SK-N-SH (cell line): ENCODE results near the gene WWC2. TPM values are rescaled to one million over a fixed set of nuclear protein-coding genes. Genes with fewer than 3 reads are reported as not detected.

Experiments used
- CTCF ChIA-PET: fragments of 300-600, 350-600 bp; formaldehyde crosslinking; extraction: SDS; loops from one replicate; lab custom pipeline; 2021; lab: Yijun Ruan, JAX
- POLR2A ChIA-PET: fragments of 350-600 bp; sonication (Branson Sonifier 250); formaldehyde crosslinking; extraction: SDS; loops from one replicate; lab custom pipeline; 2020; ENCODE audit warnings: antibody characterized with exemption, inconsistent platforms; lab: Yijun Ruan, JAX
- DNase-seq: peaks from one replicate; pipeline ENCODE4 v3.0.0; 2012
- H2AFZ ChIP-seq: fragments of 200-600 bp; sonication (generic); 2 replicates; pipeline ENCODE4 v1.8.1; 2016; ENCODE audit warnings: antibody characterized with exemption, mild to moderate bottlenecking, low read depth
- H3F3A ChIP-seq: fragments of 200-600 bp; sonication (generic); replicated peaks from 2 replicates; pipeline ENCODE3; 2016; ENCODE audit warnings: antibody characterized with exemption, mild to moderate bottlenecking; ENCODE audit not compliant: insufficient read depth
- H3K27ac ChIP-seq, 2 experiments: fragments of 200-500 bp in 1 of 2; fragments of 200-600 bp in 1 of 2; sonication (Bioruptor generic) in 1 of 2; sonication (generic), shearing (Covaris generic) in 1 of 2; 2 replicates each; pipeline versions ENCODE4 v1.5.1 to v1.6.1; 2014 to 2016; ENCODE audit warnings: low read depth in 2 of 2, inconsistent platforms in 1 of 2, low read length in 1 of 2, mild to moderate bottlenecking in 1 of 2, mixed read lengths in 1 of 2
- H3K27me3 ChIP-seq: fragments of 200-600 bp; sonication (generic), shearing (Covaris generic); 2 replicates; pipeline ENCODE4 v1.6.1; 2016; ENCODE audit warnings: mixed run types; ENCODE audit not compliant: insufficient read depth
- H3K36me3 ChIP-seq, 2 experiments: fragments of 200-500 bp in 1 of 2; fragments of 200-600 bp in 1 of 2; sonication (Bioruptor generic) in 1 of 2; sonication (generic) in 1 of 2; replicated peaks in 1 of 2; 2 replicates each; pipeline versions ENCODE3 to v1.5.1; 2014 to 2016; ENCODE audit warnings: low read length in 1 of 2, mild to moderate bottlenecking in 1 of 2; ENCODE audit not compliant: insufficient read depth in 2 of 2, control insufficient read depth in 1 of 2
- H3K4me1 ChIP-seq, 2 experiments: fragments of 200-500 bp in 1 of 2; fragments of 200-600 bp in 1 of 2; sonication (Bioruptor generic) in 1 of 2; sonication (generic), shearing (Covaris generic) in 1 of 2; 2 replicates each; pipeline versions ENCODE4 v1.5.1 to v1.6.1; 2014 to 2016; ENCODE audit warnings: low read depth in 1 of 2, low read length in 1 of 2, mixed run types in 1 of 2; ENCODE audit not compliant: insufficient read depth in 2 of 2, control insufficient read depth in 1 of 2
- H3K4me2 ChIP-seq: fragments of 200-600 bp; sonication (generic), shearing (Covaris generic); 2 replicates; pipeline ENCODE4 v1.6.1; 2017; ENCODE audit warnings: mixed run types
- H3K4me3 ChIP-seq, 2 experiments: fragments of 200-500 bp in 1 of 2; fragments of 200-600 bp in 1 of 2; sonication (Bioruptor generic) in 1 of 2; sonication (generic), shearing (Covaris generic) in 1 of 2; 2 replicates each; pipeline versions ENCODE4 v1.5.1 to v1.8.1; 2014 to 2016; ENCODE audit warnings: low read depth in 2 of 2, inconsistent platforms in 1 of 2, low read length in 1 of 2, mild to moderate bottlenecking in 1 of 2, mixed read lengths in 1 of 2, moderate library complexity in 1 of 2
- H3K79me2 ChIP-seq: fragments of 200-600 bp; sonication (generic); 2 replicates; pipeline ENCODE4 v1.8.1; 2017; ENCODE audit warnings: mild to moderate bottlenecking; ENCODE audit not compliant: insufficient read depth
- H3K9ac ChIP-seq: fragments of 200-600 bp; sonication (generic); 2 replicates; pipeline ENCODE4 v1.6.1; 2017; ENCODE audit warnings: mixed run types
- H3K9me2 ChIP-seq: fragments of 200-600 bp; sonication (generic); 2 replicates; pipeline ENCODE4 v1.6.1; 2017; ENCODE audit warnings: mixed run types
- H3K9me3 ChIP-seq: fragments of 200-600 bp; sonication (generic); 2 replicates; pipeline ENCODE4 v1.6.1; 2017; ENCODE audit warnings: mixed run types, mild to moderate bottlenecking, moderate library complexity
- H4K20me1 ChIP-seq: fragments of 200-600 bp; sonication (generic); 2 replicates; pipeline ENCODE4 v1.6.1; 2017; ENCODE audit warnings: mild to moderate bottlenecking, mixed run types; ENCODE audit not compliant: insufficient read depth
- CHD2 ChIP-seq: fragments of 150-350 bp; IDR thresholded peaks from 2 replicates; pipeline ENCODE4 v1.6.1; 2018; ENCODE audit warnings: low read length; ENCODE audit not compliant: partially characterized antibody
- CTCF ChIP-seq: fragments of 200-600 bp; sonication (generic); IDR thresholded peaks from 2 replicates; pipeline ENCODE4 v1.6.1; 2017; ENCODE audit warnings: antibody characterized with exemption, mild to moderate bottlenecking, moderate library complexity
- ELF1 ChIP-seq: IDR thresholded peaks from 2 replicates; pipeline ENCODE4 v1.4.0; 2012
- EP300 ChIP-seq, 2 experiments: IDR thresholded peaks; 2 replicates each; pipeline versions ENCODE4 v1.4.0 to v1.6.1; 2012; ENCODE audit warnings: borderline replicate concordance in 1 of 2, low read depth in 1 of 2, low read length in 1 of 2
- EZH2phosphoT487 ChIP-seq: fragments of 200-600 bp; sonication (generic); IDR thresholded peaks from 2 replicates; pipeline ENCODE4 v1.6.1; 2017; ENCODE audit warnings: low read depth, mixed run types, mild to moderate bottlenecking, antibody characterized with exemption, moderate library complexity, borderline replicate concordance
- GABPA ChIP-seq: IDR thresholded peaks from 2 replicates; pipeline ENCODE4 v1.4.0; 2012; ENCODE audit warnings: low read depth, mild to moderate bottlenecking
- NFIC ChIP-seq: IDR thresholded peaks from 2 replicates; pipeline ENCODE4 v1.4.0; 2012; ENCODE audit warnings: borderline replicate concordance
- NRF1 ChIP-seq: IDR thresholded peaks from 2 replicates; pipeline ENCODE4 v1.6.1; 2012; ENCODE audit warnings: low read depth, mild to moderate bottlenecking, low read length
- REST ChIP-seq: IDR thresholded peaks from 2 replicates; pipeline ENCODE4 v1.6.1; 2012; ENCODE audit warnings: mild to moderate bottlenecking, low read depth, low read length, moderate library complexity
- RFX5 ChIP-seq: IDR thresholded peaks from 2 replicates; pipeline ENCODE4 v1.6.1; 2012; ENCODE audit warnings: mild to moderate bottlenecking, improper control_type of control experiment, low read length
- SMC3 ChIP-seq: IDR thresholded peaks from 2 replicates; pipeline ENCODE4 v1.6.1; 2012; ENCODE audit warnings: low read depth, low read length, improper control_type of control experiment
- USF2 ChIP-seq: fragments of 150-350 bp; IDR thresholded peaks from 2 replicates; pipeline ENCODE4 v1.6.1; 2017; ENCODE audit warnings: antibody characterized with exemption, low read length, low read depth, borderline replicate concordance
- YY1 ChIP-seq: IDR thresholded peaks from 2 replicates; pipeline ENCODE4 v1.4.0; 2012; ENCODE audit warnings: low read depth, mild to moderate bottlenecking
- WGBS: methylation state at CpG from one replicate; pipeline ENCODE4 v1.1.6; 2017; ENCODE audit warnings: low lambda C conversion rate; 5-methylcytosine and 5-hydroxymethylcytosine counted together
- polyA plus RNA-seq, 3 experiments: library from polyadenylated mRNA; depleted of rRNA; stranded (reverse); fragments of >200 nt; gene quantifications; 2 replicates each; pipeline ENCODE4 v1.2.3, GENCODE V29; 2012

WWC2 gene
- polyA plus RNA-seq, 1 of the 3 experiments (the other 2 are of a cell fraction), result 18.4 TPM

GRCh38 chr4:183129125-183129524, 30.1 kb downstream of the WWC2 start:
- Histone ChIP-seq H3K27me3 (no peaks in the 10 kb centered on the region), H3K79me2 (peaks cover 98% of the 10 kb centered on the region), H3K4me1 (peaks cover 11 to 26% of the 10 kb centered on the region in 2 experiments; a peak in 3 of 4 replicates), H3K4me2 (no peak overlapping the region), H3K4me3 (no peak overlapping the region), H3K27ac (peak overlapping the region in 1 of 2 experiments; percentile 86; a peak in 2 of 4 replicates), H3K9me2 (no peaks in the 10 kb centered on the region)
- CTCF ChIA-PET, result interaction anchor here (1.9 kb wide), 1 partner anchor 55 kb away, joined by 6 read pairs; no protein-coding TSS in a partner anchor
- WGBS, result 96% methylated on average over 3 of the region's 3 CpGs
- TF ChIP-seq SMC3 (no peak), YY1 (no peak), GABPA (no peak), CTCF (no peak), RFX5 (no peak), EZH2phosphoT487 (no peak), EP300 (IDR thresholded peaks at IDR 0.05; ENCODE audit: borderline replicate concordance in 1 of 2, low read depth in 1 of 2, low read length in 1 of 2) (no peak), USF2 (no peak), ELF1 (no peak), NFIC (no peak), CHD2 (no peak), REST (no peak), NRF1 (no peak)
- TF ChIP-seq, all 33 proteins: peak for 0
- no peaks in the 10 kb centered on the region for H3K36me3 ChIP-seq
- no peak overlapping the region for H3K9ac ChIP-seq
- POLR2A ChIA-PET, result no interaction called here
- no peaks in the 10 kb centered on the region for H3K9me3 ChIP-seq
- no peak overlapping the region for H2AFZ ChIP-seq
- no peak for DNase-seq
- H4K20me1 ChIP-seq, result peaks cover 69% of the 10 kb centered on the region
- peaks cover 9% of the 10 kb centered on the region for H3F3A ChIP-seq
